Nephron progenitor cell (in vitro differentiated cells): Measurements from ENCODE around the gene EPAS1.

Experiments
- DNase-seq: peaks from one replicate; pipeline ENCODE4 v3.0.0; 2021
- H3K27ac Mint-ChIP-seq: 2 replicates; pipeline ENCODE4 v1.8.0; 2021; ENCODE audit warnings: mild to moderate bottlenecking, moderate library complexity, mixed read lengths
- H3K27me3 Mint-ChIP-seq: 2 replicates; pipeline ENCODE4 v1.8.0; 2021; ENCODE audit warnings: mild to moderate bottlenecking, low read depth, mixed read lengths; ENCODE audit not compliant: poor library complexity
- H3K36me3 Mint-ChIP-seq: 2 replicates; pipeline ENCODE4 v1.8.0; 2021; ENCODE audit warnings: low read depth, mixed read lengths
- H3K4me1 Mint-ChIP-seq: 2 replicates; pipeline ENCODE4 v1.8.0; 2021; ENCODE audit warnings: mixed read lengths
- H3K4me3 Mint-ChIP-seq: 2 replicates; pipeline ENCODE4 v1.8.0; 2021; ENCODE audit warnings: mild to moderate bottlenecking, moderate library complexity, mixed read lengths
- H3K9me3 Mint-ChIP-seq: 2 replicates; pipeline ENCODE4 v1.8.0; 2021; ENCODE audit warnings: mild to moderate bottlenecking, moderate library complexity, mixed read lengths
- CTCF ChIP-seq: fragments of 200-600 bp; sonication (generic); IDR thresholded peaks from 2 replicates; pipeline ENCODE4 v1.5.0; 2021; ENCODE audit warnings: antibody characterized with exemption

EPAS1 gene

GRCh38 chr2:46338674-46339073, 41.5 kb downstream of the EPAS1 start:
- H3K4me1 Mint-ChIP-seq, result peaks cover 45% of the 10 kb centered on the region
- DNase-seq, result no peak
- peaks cover 28% of the 10 kb centered on the region for H3K27me3 Mint-ChIP-seq
- TF ChIP-seq CTCF, result no peak
- H3K36me3 Mint-ChIP-seq, result no peaks in the 10 kb centered on the region
- no peaks in the 10 kb centered on the region for H3K9me3 Mint-ChIP-seq
- H3K27ac Mint-ChIP-seq, result no peak overlapping the region
- no peak overlapping the region for H3K4me3 Mint-ChIP-seq

DNA sequence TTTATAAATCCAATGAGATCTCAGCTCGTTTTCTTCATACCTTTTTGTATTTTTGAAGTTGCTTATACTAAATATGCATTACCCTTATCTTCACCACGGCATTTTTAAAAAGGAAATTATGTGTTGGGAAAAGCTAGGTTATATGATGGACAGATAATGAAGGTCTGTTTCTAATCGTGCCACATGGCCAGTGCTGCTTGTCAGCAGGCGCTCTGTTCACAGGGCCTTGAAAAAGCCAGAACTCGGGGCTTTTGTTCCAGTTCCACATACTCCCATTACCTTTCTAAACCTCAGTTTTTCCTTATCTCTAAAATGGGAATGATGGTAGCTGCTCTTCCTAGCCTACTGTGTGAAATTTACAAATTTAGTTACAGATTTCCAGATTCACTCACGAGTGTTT, 42.0 kb downstream of the EPAS1 start:
- no peak overlapping the region for H3K4me3 Mint-ChIP-seq
- no peak for TF ChIP-seq CTCF
- no peaks in the 10 kb centered on the region for H3K9me3 Mint-ChIP-seq
- DNase-seq, result no peak
- no peaks in the 10 kb centered on the region for H3K36me3 Mint-ChIP-seq
- no peak overlapping the region for H3K27ac Mint-ChIP-seq
- H3K27me3 Mint-ChIP-seq, result peaks cover 32% of the 10 kb centered on the region
- peaks cover 43% of the 10 kb centered on the region for H3K4me1 Mint-ChIP-seq

DNA sequence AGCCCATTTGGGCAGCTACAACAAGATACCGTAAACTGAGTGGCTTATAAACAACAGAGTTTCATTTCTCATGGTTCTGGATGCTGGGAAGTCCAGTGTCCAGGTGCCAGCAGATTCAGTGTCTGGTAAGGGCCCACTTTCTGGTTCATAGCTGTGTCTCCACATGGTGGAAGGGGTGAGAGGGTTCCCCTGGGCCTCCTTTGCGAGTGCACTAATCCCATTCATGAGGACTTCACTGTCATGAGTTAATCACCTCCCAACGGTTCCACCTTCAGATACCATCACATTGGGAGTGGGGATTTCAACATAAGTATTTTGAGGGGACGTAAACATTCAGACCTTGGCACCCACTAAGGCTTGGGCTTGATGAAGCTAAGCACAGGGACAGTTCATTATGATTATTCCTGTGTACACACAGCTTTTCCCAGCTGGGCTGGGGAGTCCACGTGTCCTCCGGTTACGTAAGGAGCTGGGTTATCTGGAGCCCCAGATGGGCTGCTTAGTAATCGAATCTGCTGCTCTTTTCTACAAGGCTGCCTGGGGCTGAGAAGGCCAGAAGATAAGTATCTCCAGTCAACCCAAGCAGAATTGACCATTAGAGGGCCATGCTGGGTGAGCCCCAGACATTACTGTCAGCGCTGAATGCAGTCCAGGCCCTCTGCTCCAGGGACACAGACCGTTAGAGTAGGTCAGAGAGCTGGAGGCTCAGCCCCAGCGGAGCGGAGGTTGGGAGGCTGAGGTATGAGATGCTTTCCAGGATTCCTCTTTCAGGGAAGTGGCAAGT, 42.7 kb downstream of the EPAS1 start:
- no peak for TF ChIP-seq CTCF
- H3K27me3 Mint-ChIP-seq, result peaks cover 34% of the 10 kb centered on the region
- DNase-seq, result no peak
- H3K4me3 Mint-ChIP-seq, result no peak overlapping the region
- peaks cover 37% of the 10 kb centered on the region for H3K4me1 Mint-ChIP-seq
- no peak overlapping the region for H3K27ac Mint-ChIP-seq
- H3K36me3 Mint-ChIP-seq, result no peaks in the 10 kb centered on the region
- H3K9me3 Mint-ChIP-seq, result no peaks in the 10 kb centered on the region

DNA sequence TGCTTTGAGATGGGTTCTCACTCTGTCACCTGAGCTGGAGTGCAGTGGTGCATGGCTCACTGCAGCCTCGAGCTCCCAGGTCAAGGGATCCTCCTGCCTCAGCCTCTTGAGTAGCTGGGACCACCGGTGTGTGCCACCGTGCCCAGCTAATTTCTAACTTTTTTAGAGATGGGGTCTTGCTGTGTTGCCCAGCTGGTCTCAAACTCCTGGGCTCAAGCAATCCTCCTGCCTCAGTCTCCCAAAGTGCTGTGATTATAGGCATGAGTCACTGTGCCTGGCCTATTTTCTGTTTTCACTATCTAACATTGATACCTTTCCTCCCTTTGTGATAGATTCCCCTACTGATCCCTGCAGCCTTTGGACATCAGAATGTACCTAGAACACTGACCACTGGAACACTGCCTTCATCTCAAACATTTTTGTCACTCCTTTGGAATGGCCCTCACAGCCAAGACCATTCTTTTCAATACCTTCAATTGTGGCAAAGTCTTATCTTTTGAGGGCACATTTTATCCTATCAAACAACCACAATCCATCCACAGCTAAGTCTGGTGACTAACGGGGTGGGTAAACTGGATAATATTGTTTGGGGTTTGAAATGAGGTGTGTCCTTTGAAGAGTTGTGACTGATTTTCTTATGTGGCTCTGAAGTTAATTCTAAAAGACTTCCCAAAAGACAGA, 43.7 kb downstream of the EPAS1 start:
- peaks cover 34% of the 10 kb centered on the region for H3K27me3 Mint-ChIP-seq
- no peak for DNase-seq
- H3K4me1 Mint-ChIP-seq, result peaks cover 27% of the 10 kb centered on the region
- H3K36me3 Mint-ChIP-seq, result no peaks in the 10 kb centered on the region
- H3K9me3 Mint-ChIP-seq, result no peaks in the 10 kb centered on the region
- no peak for TF ChIP-seq CTCF
- H3K4me3 Mint-ChIP-seq, result no peak overlapping the region
- no peak overlapping the region for H3K27ac Mint-ChIP-seq

- no peak overlapping the region for H3K4me3 Mint-ChIP-seq
- no peak for TF ChIP-seq CTCF
- no peak for DNase-seq
- peaks cover 8% of the 10 kb centered on the region for H3K4me1 Mint-ChIP-seq
- no peaks in the 10 kb centered on the region for H3K36me3 Mint-ChIP-seq
- H3K9me3 Mint-ChIP-seq, result no peaks in the 10 kb centered on the region
- H3K27ac Mint-ChIP-seq, result no peak overlapping the region
- H3K27me3 Mint-ChIP-seq, result peaks cover 34% of the 10 kb centered on the region
Measured at GRCh38 chr2:46342566-46343315, 45.5 kb downstream of the EPAS1 start.
